ENCODE data around the gene ARHGEF17.
A peak's percentile ranks its signal among the peaks of the same experiment; 100 is the strongest.

ARHGEF17 gene

GRCh38 chr11:73294604-73295003, 13.5 kb upstream of the ARHGEF17 start:
- Histone ChIP-seq H3K9me3 (ENCODE audit: control insufficient read depth in 2 of 2, low read length in 2 of 2) (no peaks in the 10 kb centered on the region), H3K27me3 (ENCODE audit: control insufficient read depth in 1 of 2, insufficient read depth in 2 of 2, low read length in 2 of 2) (no peaks in the 10 kb centered on the region), H3K4me3 (ENCODE audit: low read length in 2 of 2) (no peak overlapping the region), H3K4me1 (ENCODE audit: control insufficient read depth, insufficient read depth, low read length) (peaks cover 10% of the 10 kb centered on the region), H3K27ac (ENCODE audit: low read length) (no peak overlapping the region), H3K9ac (ENCODE audit: low read length in 2 of 2) (no peak overlapping the region), H3K36me3 (ENCODE audit: control insufficient read depth in 2 of 2, insufficient read depth in 2 of 2, low read length in 2 of 2) (no peaks in the 10 kb centered on the region)

- Histone ChIP-seq H3K27me3 (ENCODE audit: control insufficient read depth in 1 of 2, insufficient read depth in 2 of 2, low read length in 2 of 2) (no peaks in the 10 kb centered on the region), H3K4me3 (ENCODE audit: low read length in 2 of 2) (no peak overlapping the region), H3K9me3 (ENCODE audit: control insufficient read depth in 2 of 2, low read length in 2 of 2) (no peaks in the 10 kb centered on the region), H3K36me3 (ENCODE audit: control insufficient read depth in 2 of 2, insufficient read depth in 2 of 2, low read length in 2 of 2) (no peaks in the 10 kb centered on the region), H3K27ac (ENCODE audit: low read length) (no peak overlapping the region), H3K9ac (ENCODE audit: low read length in 2 of 2) (peak overlapping the region in 1 of 2 donors; percentile 29), H3K4me1 (ENCODE audit: control insufficient read depth, insufficient read depth, low read length) (peaks cover 10% of the 10 kb centered on the region)
These were observed 12.7 kb upstream of the ARHGEF17 start for GRCh38 chr11:73295241-73295995.

DNA sequence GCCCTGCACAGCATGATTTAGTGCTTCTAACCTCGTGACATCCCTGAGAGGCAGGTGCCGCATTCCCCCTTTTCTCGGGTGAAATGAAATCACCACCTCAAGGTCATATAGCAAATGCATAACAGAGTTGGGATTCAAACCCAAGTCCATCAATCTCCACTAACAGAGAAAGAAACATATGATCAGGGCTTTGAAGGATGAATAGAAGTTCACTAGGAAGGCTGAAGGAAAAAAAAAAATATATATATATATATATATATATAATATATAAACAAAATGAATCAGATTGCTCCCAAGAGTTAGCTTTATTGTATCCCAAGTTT, 12.1 kb upstream of the ARHGEF17 start:
- Histone ChIP-seq H3K4me3 (ENCODE audit: low read length in 2 of 2) (no peak overlapping the region), H3K4me1 (ENCODE audit: control insufficient read depth, insufficient read depth, low read length) (peaks cover 10% of the 10 kb centered on the region), H3K27ac (ENCODE audit: low read length) (no peak overlapping the region), H3K9me3 (ENCODE audit: control insufficient read depth in 2 of 2, low read length in 2 of 2) (no peaks in the 10 kb centered on the region), H3K27me3 (ENCODE audit: control insufficient read depth in 1 of 2, insufficient read depth in 2 of 2, low read length in 2 of 2) (no peaks in the 10 kb centered on the region), H3K36me3 (ENCODE audit: control insufficient read depth in 2 of 2, insufficient read depth in 2 of 2, low read length in 2 of 2) (no peaks in the 10 kb centered on the region), H3K9ac (ENCODE audit: low read length in 2 of 2) (no peak overlapping the region)

- no peaks in the 10 kb centered on the region for H3K27me3 ChIP-seq (ENCODE audit: control insufficient read depth in 1 of 2, insufficient read depth in 2 of 2, low read length in 2 of 2)
These were observed 11.4 kb upstream of the ARHGEF17 start for GRCh38 chr11:73296501-73297230.

DNA sequence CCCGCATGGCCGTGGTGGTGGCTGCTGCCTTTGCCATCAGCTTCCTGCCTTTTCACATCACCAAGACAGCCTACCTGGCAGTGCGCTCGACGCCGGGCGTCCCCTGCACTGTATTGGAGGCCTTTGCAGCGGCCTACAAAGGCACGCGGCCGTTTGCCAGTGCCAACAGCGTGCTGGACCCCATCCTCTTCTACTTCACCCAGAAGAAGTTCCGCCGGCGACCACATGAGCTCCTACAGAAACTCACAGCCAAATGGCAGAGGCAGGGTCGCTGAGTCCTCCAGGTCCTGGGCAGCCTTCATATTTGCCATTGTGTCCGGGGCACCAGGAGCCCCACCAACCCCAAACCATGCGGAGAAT, 10.9 kb upstream of the ARHGEF17 start:
- Histone ChIP-seq H3K27me3 (ENCODE audit: control insufficient read depth in 1 of 2, insufficient read depth in 2 of 2, low read length in 2 of 2) (no peaks in the 10 kb centered on the region), H3K4me3 (ENCODE audit: low read length in 2 of 2) (no peak overlapping the region), H3K9me3 (ENCODE audit: control insufficient read depth in 2 of 2, low read length in 2 of 2) (no peaks in the 10 kb centered on the region), H3K9ac (ENCODE audit: low read length in 2 of 2) (no peak overlapping the region), H3K4me1 (ENCODE audit: control insufficient read depth, insufficient read depth, low read length) (peaks cover 10% of the 10 kb centered on the region), H3K36me3 (ENCODE audit: control insufficient read depth in 2 of 2, insufficient read depth in 2 of 2, low read length in 2 of 2) (no peaks in the 10 kb centered on the region), H3K27ac (ENCODE audit: low read length) (no peak overlapping the region)

More at GRCh38 chr11:73296501-73297230, 11.4 kb upstream of the ARHGEF17 start:
- H3K9ac ChIP-seq (ENCODE audit: low read length in 2 of 2): no peak overlapping the region
- H3K4me1 ChIP-seq (ENCODE audit: control insufficient read depth, insufficient read depth, low read length): peaks cover 10% of the 10 kb centered on the region
- H3K9me3 ChIP-seq (ENCODE audit: control insufficient read depth in 2 of 2, low read length in 2 of 2): no peaks in the 10 kb centered on the region
- H3K36me3 ChIP-seq (ENCODE audit: control insufficient read depth in 2 of 2, insufficient read depth in 2 of 2, low read length in 2 of 2): no peaks in the 10 kb centered on the region
- H3K4me3 ChIP-seq (ENCODE audit: low read length in 2 of 2): no peak overlapping the region
- H3K27ac ChIP-seq (ENCODE audit: low read length): no peak overlapping the region

GRCh38 chr11:73297702-73298101, 10.4 kb upstream of the ARHGEF17 start:
- Histone ChIP-seq H3K27ac (ENCODE audit: low read length) (no peak overlapping the region), H3K9me3 (ENCODE audit: control insufficient read depth in 2 of 2, low read length in 2 of 2) (no peaks in the 10 kb centered on the region), H3K4me1 (ENCODE audit: control insufficient read depth, insufficient read depth, low read length) (peaks cover 10% of the 10 kb centered on the region), H3K36me3 (ENCODE audit: control insufficient read depth in 2 of 2, insufficient read depth in 2 of 2, low read length in 2 of 2) (no peaks in the 10 kb centered on the region), H3K27me3 (ENCODE audit: control insufficient read depth in 1 of 2, insufficient read depth in 2 of 2, low read length in 2 of 2) (no peaks in the 10 kb centered on the region), H3K4me3 (ENCODE audit: low read length in 2 of 2) (no peak overlapping the region), H3K9ac (ENCODE audit: low read length in 2 of 2) (no peak overlapping the region)

GRCh38 chr11:73298233-73298632, 9.8 kb upstream of the ARHGEF17 start:
- Histone ChIP-seq H3K4me3 (ENCODE audit: low read length in 2 of 2) (no peak overlapping the region), H3K4me1 (ENCODE audit: control insufficient read depth, insufficient read depth, low read length) (peaks cover 10% of the 10 kb centered on the region), H3K27ac (ENCODE audit: low read length) (no peak overlapping the region), H3K9ac (ENCODE audit: low read length in 2 of 2) (no peak overlapping the region), H3K36me3 (ENCODE audit: control insufficient read depth in 2 of 2, insufficient read depth in 2 of 2, low read length in 2 of 2) (no peaks in the 10 kb centered on the region), H3K9me3 (ENCODE audit: control insufficient read depth in 2 of 2, low read length in 2 of 2) (no peaks in the 10 kb centered on the region), H3K27me3 (ENCODE audit: control insufficient read depth in 1 of 2, insufficient read depth in 2 of 2, low read length in 2 of 2) (no peaks in the 10 kb centered on the region)

DNA sequence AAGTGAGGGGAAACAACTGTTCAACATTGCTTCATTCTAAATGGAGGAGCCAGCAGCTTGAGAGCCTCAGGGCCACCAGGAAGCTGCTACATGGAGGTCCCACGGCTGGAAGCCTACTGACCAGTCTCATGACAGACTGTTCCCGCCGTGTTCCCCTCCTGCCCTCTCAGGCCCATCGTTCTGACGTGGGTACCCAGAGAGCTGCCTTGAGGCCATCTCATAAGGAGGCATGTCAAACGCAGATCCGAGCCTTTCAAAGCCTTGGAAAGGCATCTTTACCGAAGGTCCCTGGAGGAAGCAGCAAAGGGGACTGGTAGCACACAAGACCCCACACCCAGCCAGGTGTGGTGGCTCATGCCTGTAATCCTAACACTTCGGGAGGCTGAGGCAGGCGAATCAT, 8.3 kb upstream of the ARHGEF17 start:
- Histone ChIP-seq H3K27ac (ENCODE audit: low read length) (no peak overlapping the region), H3K4me3 (ENCODE audit: low read length in 2 of 2) (no peak overlapping the region), H3K4me1 (ENCODE audit: control insufficient read depth, insufficient read depth, low read length) (peaks cover 10% of the 10 kb centered on the region), H3K36me3 (ENCODE audit: control insufficient read depth in 2 of 2, insufficient read depth in 2 of 2, low read length in 2 of 2) (no peaks in the 10 kb centered on the region), H3K27me3 (ENCODE audit: control insufficient read depth in 1 of 2, insufficient read depth in 2 of 2, low read length in 2 of 2) (no peaks in the 10 kb centered on the region), H3K9ac (ENCODE audit: low read length in 2 of 2) (no peak overlapping the region), H3K9me3 (ENCODE audit: control insufficient read depth in 2 of 2, low read length in 2 of 2) (no peaks in the 10 kb centered on the region)

DNA sequence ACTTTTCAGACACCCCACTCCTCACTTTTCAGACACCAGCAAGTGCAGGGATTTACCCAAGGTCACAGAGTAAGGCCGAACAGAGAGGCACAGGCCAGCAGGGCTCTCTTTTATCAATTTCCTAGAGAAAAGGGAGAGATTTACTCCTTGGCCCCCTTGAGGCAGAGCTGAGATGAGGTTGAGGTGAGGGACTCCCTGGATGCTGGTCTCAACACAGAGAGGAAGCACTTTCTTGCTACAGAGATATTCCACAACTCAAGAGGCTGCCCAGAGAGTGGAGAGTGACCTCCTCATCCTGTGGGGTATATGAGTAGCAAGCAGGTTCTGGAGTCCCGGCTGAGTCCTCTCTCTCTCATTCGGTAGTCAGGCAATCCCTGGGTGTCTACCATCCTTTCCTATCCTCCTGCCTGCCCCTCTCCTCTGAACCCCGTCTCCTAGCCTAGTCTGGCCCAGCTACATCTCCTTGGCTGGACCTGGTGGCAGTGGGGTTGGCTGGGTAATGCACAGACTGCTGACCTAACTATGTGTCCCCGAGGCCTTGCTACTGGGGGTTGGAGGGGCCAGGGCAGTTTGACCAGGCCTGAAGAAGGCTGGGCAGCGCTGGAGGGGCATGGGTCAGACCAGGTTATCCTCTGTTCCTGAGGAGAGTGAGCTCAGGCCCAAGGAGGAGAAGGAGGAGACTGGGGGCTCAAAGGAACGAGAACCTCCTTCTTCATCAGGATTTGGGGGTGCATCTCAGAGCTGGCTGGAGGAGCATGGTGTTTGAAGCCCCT, 1.8 kb upstream of the ARHGEF17 start:
- Histone ChIP-seq H3K36me3 (ENCODE audit: control insufficient read depth in 2 of 2, insufficient read depth in 2 of 2, low read length in 2 of 2) (peaks cover 0 to under 1% of the 10 kb centered on the region in 2 donors), H3K4me3 (ENCODE audit: low read length in 2 of 2) (no peak overlapping the region), H3K4me1 (ENCODE audit: control insufficient read depth, insufficient read depth, low read length) (peaks cover 32% of the 10 kb centered on the region), H3K9ac (ENCODE audit: low read length in 2 of 2) (peak overlapping the region; percentile 72 to 84), H3K27ac (ENCODE audit: low read length) (peak overlapping the region; percentile 82), H3K27me3 (ENCODE audit: control insufficient read depth in 1 of 2, insufficient read depth in 2 of 2, low read length in 2 of 2) (no peaks in the 10 kb centered on the region), H3K9me3 (ENCODE audit: control insufficient read depth in 2 of 2, low read length in 2 of 2) (no peaks in the 10 kb centered on the region)

GRCh38 chr11:73306977-73307322, 1.1 kb upstream of the ARHGEF17 start:
- no peaks in the 10 kb centered on the region for H3K9me3 ChIP-seq (ENCODE audit: control insufficient read depth in 2 of 2, low read length in 2 of 2)
- peaks cover 0 to 5% of the 10 kb centered on the region in 2 donors for H3K36me3 ChIP-seq (ENCODE audit: control insufficient read depth in 2 of 2, insufficient read depth in 2 of 2, low read length in 2 of 2)
- peak overlapping the region; percentile 62 to 87 for H3K4me3 ChIP-seq (ENCODE audit: low read length in 2 of 2)
- peak overlapping the region; percentile 82 for H3K27ac ChIP-seq (ENCODE audit: low read length)
- no peaks in the 10 kb centered on the region for H3K27me3 ChIP-seq (ENCODE audit: control insufficient read depth in 1 of 2, insufficient read depth in 2 of 2, low read length in 2 of 2)
- peak overlapping the region; percentile 72 to 84 for H3K9ac ChIP-seq (ENCODE audit: low read length in 2 of 2)
- peaks cover 39% of the 10 kb centered on the region for H3K4me1 ChIP-seq (ENCODE audit: control insufficient read depth, insufficient read depth, low read length)
